GM19467 (cell line): Measurements from ENCODE around the gene CAPN5.

ENCODE experiments used
- ATAC-seq: cut with Tn5 transposase; IDR thresholded peaks from one replicate; pipeline ENCODE4 v1.9.1; 2021; ENCODE audit warnings: mild to moderate bottlenecking, moderate library complexity; ENCODE audit not compliant: unreplicated experiment

Gene CAPN5

DNA sequence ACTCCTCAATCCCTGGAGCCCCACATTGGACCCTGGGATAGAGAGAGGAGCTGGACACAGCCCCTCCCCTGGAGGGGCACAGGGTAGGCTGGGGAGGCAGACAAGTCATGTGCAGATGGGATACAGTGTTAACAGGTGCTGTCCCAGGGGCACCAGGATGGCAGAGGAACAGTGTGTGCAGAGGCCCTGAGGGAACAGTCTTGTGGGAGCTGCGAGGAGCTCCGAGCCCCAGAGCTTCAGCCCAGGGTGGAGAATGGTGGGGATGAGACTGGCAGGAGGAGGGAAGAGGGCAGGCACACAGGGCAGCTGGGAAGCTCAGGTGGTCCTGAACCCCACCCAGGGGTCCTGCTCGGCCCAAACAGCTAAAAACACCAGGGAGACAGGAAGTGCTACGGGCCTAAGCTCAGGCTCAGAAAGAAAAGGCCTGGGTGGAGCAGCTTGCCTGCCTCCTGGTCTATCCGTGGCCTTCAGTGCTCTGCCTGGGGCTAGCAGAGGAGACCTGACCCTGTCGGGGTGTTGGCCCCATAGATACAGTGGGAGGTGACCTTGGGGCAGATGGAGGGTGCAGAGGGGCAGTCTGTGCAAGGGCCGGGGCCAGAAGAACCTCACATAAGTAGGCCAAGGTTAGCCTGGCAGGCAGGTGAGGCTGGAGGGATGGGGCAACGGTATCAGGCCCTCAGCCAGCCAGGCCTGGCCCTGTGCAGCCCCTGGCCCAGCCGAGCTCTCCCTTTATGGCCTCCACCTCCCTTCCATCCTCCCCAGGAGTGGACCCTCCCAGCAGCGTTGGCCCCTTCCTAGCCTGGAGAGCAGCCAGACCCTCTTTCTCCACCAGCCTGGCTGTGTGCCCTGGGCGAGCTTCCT, 15.4 kb downstream of the CAPN5 start:
- ATAC-seq, result no peak

DNA sequence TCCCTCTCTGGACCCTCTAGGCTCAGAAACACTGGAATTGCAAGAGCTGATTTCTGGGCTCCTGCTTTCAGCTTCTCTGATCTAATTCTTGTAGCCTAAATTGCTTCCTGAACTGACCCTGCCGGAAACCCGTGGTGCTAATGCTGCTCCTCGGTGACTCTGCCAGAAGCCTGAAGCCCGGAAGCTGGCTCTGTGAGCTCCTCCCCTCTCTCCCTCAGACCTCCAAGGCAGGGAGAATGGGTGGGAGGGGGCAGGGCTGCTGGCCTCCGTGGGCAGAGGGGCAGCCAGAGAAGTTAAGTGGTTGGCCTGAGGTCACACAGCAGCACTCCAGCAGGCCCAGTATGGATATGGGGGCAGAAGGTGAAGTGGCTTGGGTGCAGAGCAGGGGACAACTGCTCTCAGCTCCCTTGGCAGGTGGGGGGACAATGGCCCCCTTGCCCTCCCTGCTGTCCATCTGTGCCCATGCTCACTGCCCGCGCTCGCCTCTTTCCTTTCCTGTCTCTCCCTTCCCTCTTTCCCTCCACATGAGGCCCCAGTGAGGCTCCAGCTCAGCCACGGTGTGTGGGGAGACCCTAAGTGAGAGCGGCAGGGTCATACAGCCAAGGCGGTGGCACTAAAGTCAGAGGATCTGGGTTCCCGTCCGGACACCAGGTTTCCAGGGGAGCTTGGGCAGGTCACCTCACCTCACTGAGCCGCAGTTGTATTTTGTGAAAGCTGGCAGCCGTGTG, 16.2 kb downstream of the CAPN5 start:
- ATAC-seq, result no peak

DNA sequence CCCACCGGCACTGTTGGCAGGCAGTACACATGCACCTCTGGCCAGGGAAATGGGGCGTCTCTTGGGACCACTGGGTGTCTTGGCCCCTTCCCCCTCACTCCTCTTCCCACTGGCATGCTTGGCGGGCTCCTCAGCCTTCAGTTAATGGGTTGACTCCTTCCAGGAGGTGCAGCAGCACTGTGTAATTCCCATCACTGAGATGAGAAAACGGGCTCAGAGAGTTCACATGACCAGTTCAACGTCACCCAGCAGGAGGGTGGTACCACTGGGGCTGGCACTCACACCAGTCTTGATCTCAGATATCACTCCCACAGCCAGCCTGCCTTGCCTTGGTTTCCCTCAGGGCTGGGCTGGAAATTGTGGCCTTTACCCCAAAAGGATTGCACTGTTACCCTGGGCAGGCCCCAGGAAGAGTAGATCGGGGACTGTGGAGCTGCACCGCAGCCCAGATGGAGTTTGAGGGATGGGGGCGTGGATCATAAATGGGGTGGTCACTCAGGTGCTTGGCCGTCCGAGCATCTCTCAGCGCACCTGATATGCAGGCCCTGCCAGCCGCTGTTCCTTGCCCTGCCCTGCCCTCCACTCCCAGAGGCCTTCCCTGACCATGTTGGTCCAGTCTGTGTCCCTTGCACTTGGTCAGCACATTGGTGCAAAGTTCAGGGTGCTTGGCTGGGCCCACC, 16.9 kb downstream of the CAPN5 start:
- ATAC-seq, result no peak

DNA sequence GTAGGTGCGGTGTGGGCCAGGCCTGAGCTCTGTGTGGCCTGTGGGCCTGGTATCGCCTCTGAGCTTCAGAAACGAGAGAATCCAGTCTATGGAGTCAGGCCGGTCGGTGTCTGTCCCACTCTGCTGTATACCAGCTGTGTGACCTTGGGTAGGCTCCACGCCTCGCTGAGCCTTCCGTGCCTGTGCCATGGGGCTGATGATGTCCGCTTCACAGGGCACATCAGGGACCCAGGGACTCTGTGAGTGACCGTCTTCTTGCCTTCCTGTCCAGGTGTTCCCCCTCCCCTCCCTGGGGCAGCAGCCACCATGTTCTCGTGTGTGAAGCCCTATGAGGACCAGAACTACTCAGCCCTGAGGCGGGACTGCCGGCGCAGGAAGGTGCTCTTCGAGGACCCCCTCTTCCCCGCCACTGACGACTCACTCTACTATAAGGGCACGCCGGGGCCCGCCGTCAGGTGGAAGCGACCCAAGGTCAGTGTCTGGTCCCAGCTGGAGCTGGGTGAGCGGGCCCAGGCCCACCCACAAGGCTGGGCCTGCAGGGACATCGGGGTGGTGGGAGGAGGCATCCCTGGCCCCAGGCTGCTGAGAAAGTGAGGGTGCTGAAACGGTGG, 17.9 kb downstream of the CAPN5 start:
- no peak for ATAC-seq

- ATAC-seq, result no peak
These were observed 18.9 kb downstream of the CAPN5 start for GRCh38 chr11:77085652-77086051.

DNA sequence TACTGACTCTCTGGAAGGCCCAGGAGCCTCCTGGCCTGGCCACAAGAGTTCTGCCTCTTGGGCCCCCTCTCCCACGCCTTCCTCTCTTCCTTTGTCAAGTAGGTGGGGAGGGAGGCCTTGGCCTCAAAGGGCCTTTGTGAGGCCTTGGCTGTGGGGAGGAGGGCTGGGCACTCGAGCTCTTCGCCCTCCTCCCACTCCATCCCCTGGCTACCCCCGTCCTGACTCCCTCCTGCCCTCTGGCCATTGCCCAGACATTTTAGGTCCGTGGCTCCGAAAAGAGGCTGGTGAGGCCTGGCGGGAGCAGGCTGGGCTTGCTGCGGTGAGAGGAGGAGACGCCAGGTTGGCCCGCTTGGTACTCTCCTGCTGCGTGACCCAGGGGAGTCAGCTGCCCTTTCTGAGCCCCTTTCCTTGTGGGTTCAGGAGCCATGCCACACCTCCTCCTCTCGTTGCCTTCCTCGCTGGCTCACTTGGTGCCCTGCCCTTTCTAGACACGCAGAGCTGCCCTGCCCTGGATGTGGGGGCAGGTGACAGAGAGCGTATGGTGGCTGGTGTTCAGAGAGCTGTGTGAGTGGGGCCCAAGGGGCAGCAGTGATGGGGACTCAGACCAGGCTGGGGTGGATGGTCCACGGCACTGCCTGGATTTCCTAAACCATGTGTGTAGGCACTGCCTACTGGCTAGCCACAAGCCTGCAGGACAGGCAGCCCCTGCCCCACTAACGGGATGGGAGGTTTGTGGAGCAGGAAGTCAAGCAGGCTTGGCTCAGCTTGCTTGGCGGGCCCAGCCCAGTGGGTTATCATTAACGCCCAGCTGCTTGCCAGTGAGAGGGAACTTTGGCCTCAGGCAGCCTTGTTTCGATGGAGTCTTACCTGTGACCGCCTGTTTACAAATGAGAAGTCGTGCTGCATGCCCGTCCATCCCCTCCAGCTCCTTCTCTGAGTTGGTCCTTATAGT, 20.0 kb downstream of the CAPN5 start:
- ATAC-seq, result no peak

DNA sequence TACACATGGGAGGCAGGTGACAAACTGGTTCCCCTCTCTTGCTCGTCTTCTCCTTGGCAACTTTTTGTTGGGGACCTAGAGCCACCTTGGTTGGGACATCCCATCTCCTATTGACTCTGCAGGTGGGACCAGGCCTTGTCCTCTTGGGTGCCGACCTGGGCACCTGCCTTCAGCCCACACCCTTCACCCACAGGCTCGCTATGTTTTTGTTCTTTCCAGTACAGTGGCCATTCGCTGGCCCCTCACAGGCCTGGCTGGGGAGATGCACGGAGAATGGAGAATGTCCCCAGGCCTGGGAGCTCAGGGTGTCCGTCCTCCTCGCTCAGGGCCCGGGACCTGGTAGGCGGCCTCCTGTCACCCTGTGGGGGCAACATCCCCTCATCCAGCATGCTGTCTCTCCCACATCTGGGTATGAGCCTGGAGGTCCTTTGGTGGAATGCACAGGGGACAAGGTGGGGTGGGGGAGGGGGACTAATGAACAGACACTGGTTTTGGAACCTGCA, 21.0 kb downstream of the CAPN5 start:
- no peak for ATAC-seq

DNA sequence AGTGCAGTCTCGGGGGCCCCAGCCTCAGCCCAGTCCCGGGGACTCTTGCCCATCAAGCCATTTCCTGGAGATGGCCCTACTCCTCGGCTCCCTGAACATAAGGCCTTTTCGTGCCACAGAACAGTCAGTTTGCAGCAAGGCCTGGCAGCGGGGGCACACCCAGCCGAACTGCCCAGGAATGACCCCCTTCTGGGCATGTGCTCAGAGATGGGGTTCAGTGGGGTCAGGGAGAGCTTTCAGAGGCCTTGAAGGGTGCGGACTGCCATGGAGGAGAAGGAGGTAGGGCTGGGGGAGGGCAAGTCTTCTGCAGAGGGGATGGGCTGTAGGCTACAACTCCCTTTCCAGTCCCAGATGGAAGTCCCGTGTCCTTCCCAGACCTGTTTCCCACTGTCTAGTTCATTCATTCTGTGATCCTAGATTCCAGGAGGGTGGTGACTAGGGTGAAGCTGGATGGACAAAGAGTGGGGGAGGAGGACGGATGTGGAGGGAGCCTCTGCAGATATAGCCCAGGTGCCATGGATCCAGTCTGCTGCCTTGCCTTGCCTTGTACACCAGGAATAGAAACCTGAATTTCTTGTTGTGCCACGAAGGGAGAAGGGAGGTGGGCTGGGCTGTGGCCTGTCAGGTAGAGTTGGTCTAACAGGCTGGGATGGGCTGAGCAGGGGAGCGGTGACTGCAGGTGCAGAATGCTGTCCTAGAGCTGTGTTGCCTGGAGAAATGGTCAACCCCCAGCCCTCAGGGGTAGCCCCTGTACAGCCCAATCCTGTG, 21.6 kb downstream of the CAPN5 start:
- ATAC-seq, result no peak

- ATAC-seq, result no peak
These were observed 22.3 kb downstream of the CAPN5 start for GRCh38 chr11:77089004-77089545.

- ATAC-seq, result no peak
These were observed 23.2 kb downstream of the CAPN5 start for GRCh38 chr11:77090046-77090372.

GRCh38 chr11:77090373-77091111, 23.8 kb downstream of the CAPN5 start:
- ATAC-seq, result no peak

GRCh38 chr11:77091146-77091940, 24.6 kb downstream of the CAPN5 start:
- ATAC-seq, result peak; percentile 80

- no peak for ATAC-seq
These were observed 25.6 kb downstream of the CAPN5 start for GRCh38 chr11:77092382-77092781.

GRCh38 chr11:77093056-77093891, 26.5 kb downstream of the CAPN5 start:
- no peak for ATAC-seq

DNA sequence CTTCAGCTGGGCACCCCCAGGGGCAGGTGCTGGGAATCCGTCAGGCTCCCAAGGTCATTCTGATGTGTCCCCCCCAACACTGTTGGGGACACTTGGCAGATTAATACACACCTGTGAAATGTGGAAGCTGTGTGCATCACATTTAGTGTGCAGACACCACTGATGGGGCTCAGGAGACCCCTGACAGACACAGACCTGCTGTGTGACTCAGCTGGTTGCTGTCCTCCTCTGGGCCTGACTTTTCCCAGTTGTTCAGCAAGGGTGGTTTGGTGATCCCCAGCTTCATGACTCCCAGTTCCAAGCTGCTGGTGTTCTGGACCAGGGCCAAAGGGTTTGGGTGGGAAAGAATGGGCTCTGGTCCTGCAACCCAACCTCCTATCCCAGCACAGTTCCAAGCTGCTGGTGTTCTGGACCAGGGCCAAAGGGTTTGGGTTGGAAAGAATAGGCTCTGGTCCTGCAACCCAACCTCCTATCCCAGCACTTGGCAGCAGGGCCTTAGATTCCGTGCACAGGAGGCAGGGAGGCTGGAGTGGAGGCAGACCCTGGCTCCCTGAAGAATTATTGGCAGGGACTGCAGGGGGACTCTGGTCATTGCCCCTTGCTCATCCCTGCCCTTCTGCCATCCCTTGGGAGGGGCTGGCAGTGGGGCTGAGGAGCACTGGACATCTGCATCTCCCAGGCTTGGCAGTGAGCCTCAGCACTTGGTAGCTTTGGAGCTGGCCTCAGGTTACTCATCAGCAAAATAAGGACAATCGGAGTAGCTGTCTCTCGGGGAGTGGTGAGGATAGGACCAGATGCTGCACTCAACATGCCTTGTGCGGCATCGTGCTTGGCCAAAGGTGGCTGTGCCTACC, 27.4 kb downstream of the CAPN5 start:
- no peak for ATAC-seq
